Aorta (tissue), 5 donors: ENCODE measurements around the gene RPRD1B. TPM values are rescaled to one million over a fixed set of nuclear protein-coding genes. Genes with fewer than 3 reads are reported as not detected.

Experiments used
- ATAC-seq: fragments of 200-7000 bp; cut with Tn5 transposase; one replicate; pipeline ENCODE4 v1.9.1; 2022; ENCODE audit warnings: moderate library complexity; ENCODE audit not compliant: low FRiP score
- DNase-seq, 2 donors: peaks; one replicate each; pipeline ENCODE4 v3.0.0-alpha.2; 2020
- H3K27ac ChIP-seq, 2 donors: one replicate each; pipeline ENCODE4 v1.5.1; 2013; ENCODE audit warnings: low read length in 2 of 2, mild to moderate bottlenecking in 2 of 2, moderate library complexity in 2 of 2, control low read depth in 1 of 2, inconsistent platforms in 1 of 2, low read depth in 1 of 2
- H3K27me3 ChIP-seq, 2 donors: one replicate each; pipeline ENCODE4 v1.6.1; 2013; ENCODE audit warnings: control low read depth in 1 of 2, low read length in 1 of 2, mild to moderate bottlenecking in 1 of 2, moderate library complexity in 1 of 2; ENCODE audit not compliant: insufficient read depth in 2 of 2, control insufficient read depth in 1 of 2
- H3K36me3 ChIP-seq, 2 donors: one replicate each; pipeline ENCODE4 v1.6.1; 2013; ENCODE audit warnings: control low read depth in 1 of 2, low read length in 1 of 2, mild to moderate bottlenecking in 1 of 2; ENCODE audit not compliant: insufficient read depth in 2 of 2, control insufficient read depth in 1 of 2
- H3K4me1 ChIP-seq, 2 donors: one replicate each; pipeline ENCODE4 v1.6.1; 2013; ENCODE audit warnings: low read length in 2 of 2, control low read depth in 1 of 2, mild to moderate bottlenecking in 1 of 2, moderate library complexity in 1 of 2; ENCODE audit not compliant: insufficient read depth in 2 of 2, control insufficient read depth in 1 of 2
- H3K4me3 ChIP-seq, 2 donors: one replicate each; pipeline ENCODE4 v1.5.1; 2013; ENCODE audit warnings: low read length in 2 of 2, control low read depth in 1 of 2, mild to moderate bottlenecking in 1 of 2
- H3K9me3 ChIP-seq: one replicate; pipeline ENCODE4 v1.6.1; 2013; ENCODE audit warnings: mild to moderate bottlenecking, low read length; ENCODE audit not compliant: control insufficient read depth
- WGBS, 2 donors: extraction: QIAGEN DNeasy Blood & Tissue Kit; methylation state at CpG; one replicate each; pipeline ENCODE4 v1.1.7; 2013; 5-methylcytosine and 5-hydroxymethylcytosine counted together
- intact Hi-C, 2 donors: fragments of 100-400 bp; cut with DNase I; formaldehyde crosslinking; loops; one replicate each; pipeline versions ENCODE4 v1.14.2 to v1.15.0; 2022
- polyA plus RNA-seq, 2 donors: library from polyadenylated mRNA; stranded (reverse); fragments of 200-250 nt; gene quantifications; one replicate each; pipeline ENCODE4 v1.2.3, GENCODE V29; 2013
- total RNA-seq, 2 donors: library from RNA; stranded (reverse); fragmentation: NEBNext Ultra II Directional; extraction: Animal tissue kit (Norgen Biotek cat#: 25700); gene quantifications; one replicate each; pipeline ENCODE4 v1.2.1, GENCODE V29; 2021
- donor health status: healthy with polysubstance abuse.
- donor health status: Bipolar disorder and iron deficiency.
- donor health status: DM: no; HTN: no; CAD: no.
- donor health status: DM: no; HTN: no; CAD: no.
- donor health status: DM: yes; HTN: yes; CAD: no.

RPRD1B gene
- total and polyA plus RNA-seq, 4 donors, result 6.9 to 43.5 (median 21.9) TPM

DNA sequence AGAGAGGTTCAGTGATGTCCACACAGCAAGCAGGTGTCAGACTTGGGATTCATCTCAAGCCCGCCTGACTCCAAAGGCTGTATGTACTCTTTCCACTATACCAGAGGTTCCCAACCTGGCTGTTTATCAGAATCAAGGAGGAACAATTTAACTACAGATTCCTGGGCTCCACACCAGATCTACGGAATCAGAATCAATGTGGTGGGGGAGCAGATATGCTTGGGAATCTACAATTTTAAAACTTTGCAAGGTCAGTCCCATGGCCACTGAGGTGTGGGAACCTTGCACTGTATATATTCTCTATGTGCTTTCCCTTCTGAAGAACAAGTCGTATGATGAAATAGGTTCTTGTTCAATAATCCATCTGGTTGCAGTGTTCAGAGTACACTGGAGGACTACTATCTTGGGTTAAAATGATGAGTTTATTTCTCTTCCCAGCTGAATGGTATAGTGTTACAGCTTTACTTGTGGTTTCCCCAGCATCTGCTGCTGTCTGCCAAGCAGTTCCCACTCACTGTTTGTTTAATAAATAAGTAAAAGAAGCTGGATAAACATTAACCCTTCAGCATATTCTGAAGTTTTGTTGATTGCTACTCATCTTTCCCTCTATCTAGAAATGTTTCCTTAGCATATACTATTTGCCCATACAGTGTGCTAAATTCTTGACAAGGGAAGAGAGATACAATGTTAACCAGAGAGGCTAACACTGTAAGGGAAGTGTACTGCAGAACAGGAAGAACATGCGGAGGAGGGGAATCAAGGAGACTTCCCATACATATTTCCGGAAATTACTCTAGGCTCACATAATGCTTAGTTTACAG, 10.2 kb upstream of the RPRD1B start:
- H3K4me1 ChIP-seq, result no peaks in the 10 kb centered on the region
- H3K27me3 ChIP-seq, result no peaks in the 10 kb centered on the region
- whole genome bisulfite sequencing, 2 donors, result 81% methylated on average over 5 of the region's 5 CpGs
- peaks cover 0 to 2% of the 10 kb centered on the region in 2 donors for H3K36me3 ChIP-seq
- DNase-seq (no peak), ATAC-seq (no peak)
- no peak overlapping the region for H3K27ac ChIP-seq
- intact Hi-C loops, result no loop called here
- H3K9me3 ChIP-seq, result no peaks in the 10 kb centered on the region
- no peak overlapping the region for H3K4me3 ChIP-seq

DNA sequence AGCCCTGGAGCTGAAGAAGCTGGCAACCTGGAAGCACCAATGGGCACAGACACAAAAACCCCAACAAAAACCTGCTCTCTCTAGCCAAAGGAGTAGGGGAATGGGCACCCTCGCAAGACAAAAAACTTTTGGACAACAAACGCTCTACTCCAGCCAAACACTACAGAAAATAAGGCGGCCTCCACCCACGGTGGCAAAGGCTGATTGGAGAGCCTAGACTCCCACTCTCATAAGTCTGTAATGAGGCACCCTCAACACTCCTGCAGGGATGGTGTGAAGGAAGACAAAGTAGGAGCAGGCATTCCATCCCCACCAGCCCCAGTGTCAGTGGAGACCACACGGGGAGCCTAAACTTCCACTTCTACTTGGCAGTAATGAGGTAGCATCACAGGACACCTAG, 9.1 kb upstream of the RPRD1B start:
- Histone ChIP-seq H3K27me3 (no peaks in the 10 kb centered on the region), H3K4me3 (no peak overlapping the region), H3K36me3 (no peaks in the 10 kb centered on the region), H3K9me3 (no peaks in the 10 kb centered on the region), H3K27ac (no peak overlapping the region), H3K4me1 (no peaks in the 10 kb centered on the region)
- no peak for ATAC-seq
- DNase-seq, result no peak
- WGBS, 2 donors, result 23 to 31% methylated on average over 5 of the region's 5 CpGs
- intact Hi-C loops, result no loop called here

DNA sequence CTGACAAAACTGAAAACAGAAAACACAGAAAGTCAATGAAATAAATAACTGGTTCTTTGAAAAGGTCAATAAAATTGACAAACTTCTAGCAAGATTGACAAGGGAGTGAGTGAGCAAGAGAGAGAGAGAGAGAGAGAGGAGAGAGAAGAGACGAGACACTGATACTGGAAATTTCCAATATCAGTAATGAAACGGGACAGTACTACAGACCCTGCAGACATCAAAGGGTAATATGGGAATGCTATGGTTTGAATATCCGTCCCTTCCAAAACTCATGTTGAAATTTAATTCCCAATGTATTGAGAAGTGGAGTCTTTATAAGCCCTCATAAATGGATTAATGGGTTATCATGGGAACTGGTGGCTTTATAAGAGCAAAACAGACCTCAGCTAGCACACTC, 4.1 kb upstream of the RPRD1B start:
- no peak overlapping the region for H3K27ac ChIP-seq
- WGBS, 2 donors, result 97 to 99% methylated on average over 3 of the region's 3 CpGs
- ATAC-seq (no peak), DNase-seq (no peak)
- no peaks in the 10 kb centered on the region for H3K9me3 ChIP-seq
- no peaks in the 10 kb centered on the region for H3K36me3 ChIP-seq
- no peaks in the 10 kb centered on the region for H3K27me3 ChIP-seq
- peaks cover 0 to 6% of the 10 kb centered on the region in 2 donors for H3K4me1 ChIP-seq
- intact Hi-C loops, result no loop called here
- H3K4me3 ChIP-seq, result no peak overlapping the region

DNA sequence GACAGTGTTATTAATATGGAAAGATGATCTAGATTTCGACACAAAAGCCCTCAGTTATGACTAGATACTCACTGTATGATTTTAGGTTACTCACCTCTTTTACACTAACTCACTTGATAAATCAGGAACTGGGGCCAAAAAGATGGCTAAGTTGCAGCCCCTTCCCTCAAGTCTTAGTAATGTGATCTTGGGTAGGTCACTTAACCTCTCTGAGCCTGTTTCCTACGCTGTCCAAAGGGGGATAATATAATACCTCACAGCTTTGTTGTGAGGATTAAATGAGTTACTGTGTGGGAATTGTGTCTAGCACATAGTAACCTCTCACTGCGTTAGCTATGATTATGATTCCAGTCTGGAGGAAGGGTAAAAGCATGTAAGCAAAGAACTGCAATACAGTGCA, 1.6 kb upstream of the RPRD1B start:
- DNase-seq, result no peak
- H3K4me1 ChIP-seq, result peaks cover 2 to 10% of the 10 kb centered on the region in 2 donors
- no peaks in the 10 kb centered on the region for H3K27me3 ChIP-seq
- no peak overlapping the region for H3K4me3 ChIP-seq
- ATAC-seq, result no peak
- intact Hi-C loops, result loop anchor here in 1 of 2 donors (10.0 kb wide), 1 partner anchor 403 kb away; the partner anchor contains the start of gene SNHG17
- no peak overlapping the region for H3K27ac ChIP-seq
- 91 to 94% methylated on average over 3 of the region's 3 CpGs for WGBS, 2 donors
- H3K9me3 ChIP-seq, result no peaks in the 10 kb centered on the region
- H3K36me3 ChIP-seq, result no peaks in the 10 kb centered on the region

DNA sequence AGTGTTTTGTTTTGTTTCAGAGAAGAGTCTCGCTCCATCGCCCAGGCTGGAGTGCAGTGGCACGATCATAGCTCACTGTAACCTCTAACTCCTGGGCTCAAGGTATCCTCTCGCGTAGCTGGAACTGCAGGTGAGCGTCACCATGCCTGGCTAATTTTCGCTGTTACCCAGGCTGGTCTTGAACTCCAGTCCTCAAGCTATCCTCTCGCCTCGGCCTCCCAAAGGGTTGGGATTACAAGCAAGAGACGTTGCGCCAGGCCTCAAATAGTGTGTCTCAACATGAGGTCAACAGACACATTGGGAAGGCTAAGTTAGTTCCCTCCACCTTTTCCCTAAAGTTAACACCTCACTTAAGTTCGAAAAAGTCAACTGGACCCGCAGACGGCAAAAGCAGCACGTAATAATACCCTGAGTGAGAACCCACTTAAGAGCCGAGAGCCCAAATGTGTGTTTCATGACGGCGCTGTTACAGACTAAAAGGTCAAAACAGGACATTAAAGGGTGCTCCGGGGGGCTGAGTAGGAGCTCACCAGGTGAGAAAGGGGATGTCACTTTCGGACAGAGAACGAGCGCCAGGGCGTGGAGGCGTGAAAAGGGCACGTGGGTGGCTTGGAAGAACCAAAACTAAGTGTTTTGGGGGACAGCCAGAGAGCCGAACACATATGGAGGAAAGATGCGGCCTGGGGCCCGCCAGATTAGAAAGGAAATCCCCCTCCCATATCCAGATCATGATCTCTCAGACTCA, 789 bp upstream of the RPRD1B start:
- 25 to 29% methylated on average over 28 of the region's 28 CpGs for WGBS, 2 donors
- intact Hi-C loops, result loop anchor here in 1 of 2 donors (10.0 kb wide), 1 partner anchor 402 kb away; the partner anchor contains the start of gene SNHG17
- ATAC-seq, result peak; percentile 60
- peak in 1 of 2 donors; percentile 61 for DNase-seq
- H3K9me3 ChIP-seq, result no peaks in the 10 kb centered on the region
- no peak overlapping the region for H3K27ac ChIP-seq
- H3K4me3 ChIP-seq, result peak overlapping the region; percentile 60 to 69
- no peaks in the 10 kb centered on the region for H3K36me3 ChIP-seq
- H3K27me3 ChIP-seq, result no peaks in the 10 kb centered on the region
- H3K4me1 ChIP-seq, result peaks cover 2 to 10% of the 10 kb centered on the region in 2 donors

DNA sequence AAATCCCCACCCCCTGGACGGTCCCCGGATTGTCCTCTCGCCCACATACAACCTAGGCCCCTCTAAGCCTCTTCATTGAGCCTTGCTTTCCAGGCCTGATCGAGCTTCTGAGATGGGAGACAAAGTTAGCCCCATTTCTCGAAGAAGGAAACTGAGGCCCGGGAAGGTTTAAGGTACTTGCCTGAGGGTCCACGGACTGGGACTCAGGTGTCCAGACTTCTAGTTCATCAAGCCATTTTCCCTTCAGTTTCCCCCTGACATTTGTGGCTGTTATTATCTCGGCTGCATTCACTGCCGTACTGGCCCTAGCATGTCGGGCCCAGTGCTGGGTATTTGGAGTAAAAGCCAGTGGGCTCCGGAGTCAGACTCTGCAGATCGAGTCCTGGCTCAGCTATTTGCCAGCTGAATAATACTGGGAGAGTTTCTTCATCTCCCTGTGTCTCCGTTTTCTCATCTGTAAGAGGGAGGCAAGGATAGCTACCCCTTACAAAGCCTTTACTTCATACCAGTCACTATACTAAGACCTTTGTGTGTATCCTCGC, 633 bp downstream of the RPRD1B start:
- Histone ChIP-seq H3K27me3 (no peaks in the 10 kb centered on the region), H3K36me3 (no peaks in the 10 kb centered on the region), H3K27ac (peak overlapping the region in 1 of 2 donors; percentile 74), H3K4me3 (peak overlapping the region; percentile 39 to 69), H3K9me3 (no peaks in the 10 kb centered on the region), H3K4me1 (peaks cover 2 to 10% of the 10 kb centered on the region in 2 donors)
- ATAC-seq (peak; percentile 5), DNase-seq (no peak)
- 6% methylated on average over 14 of the region's 14 CpGs for WGBS, 2 donors
- intact Hi-C loops, result loop anchor here in 1 of 2 donors (10.0 kb wide), 1 partner anchor 401 kb away; the partner anchor contains the start of gene SNHG17

DNA sequence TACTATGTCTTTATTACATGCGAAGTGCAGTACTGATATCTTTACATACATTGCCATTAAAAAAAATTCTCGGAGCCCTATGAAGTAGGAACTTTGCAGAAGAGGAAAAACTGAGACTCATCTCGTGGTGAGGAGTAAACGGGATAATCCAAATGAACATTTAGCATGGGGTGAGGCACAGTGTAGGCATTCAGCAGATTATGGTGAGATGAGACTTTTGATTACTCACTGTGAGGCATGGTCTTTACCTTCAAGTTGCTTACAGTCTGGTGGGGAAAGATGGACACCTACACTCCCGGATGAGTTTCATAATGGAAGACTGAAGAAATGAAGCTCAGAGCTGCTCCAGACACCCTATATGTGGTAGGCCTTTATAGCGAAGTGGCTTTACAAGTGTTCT, 1.4 kb downstream of the RPRD1B start:
- H3K4me1 ChIP-seq, result peaks cover 2 to 10% of the 10 kb centered on the region in 2 donors
- no peak for ATAC-seq
- H3K4me3 ChIP-seq, result peak overlapping the region; percentile 39 to 69
- DNase-seq, result no peak
- no peaks in the 10 kb centered on the region for H3K36me3 ChIP-seq
- H3K27me3 ChIP-seq, result no peaks in the 10 kb centered on the region
- 72 to 75% methylated on average over 6 of the region's 6 CpGs for WGBS, 2 donors
- H3K9me3 ChIP-seq, result no peaks in the 10 kb centered on the region
- intact Hi-C loops, result loop anchor here in 1 of 2 donors (10.0 kb wide), 1 partner anchor 400 kb away; the partner anchor contains the start of gene SNHG17
- no peak overlapping the region for H3K27ac ChIP-seq

DNA sequence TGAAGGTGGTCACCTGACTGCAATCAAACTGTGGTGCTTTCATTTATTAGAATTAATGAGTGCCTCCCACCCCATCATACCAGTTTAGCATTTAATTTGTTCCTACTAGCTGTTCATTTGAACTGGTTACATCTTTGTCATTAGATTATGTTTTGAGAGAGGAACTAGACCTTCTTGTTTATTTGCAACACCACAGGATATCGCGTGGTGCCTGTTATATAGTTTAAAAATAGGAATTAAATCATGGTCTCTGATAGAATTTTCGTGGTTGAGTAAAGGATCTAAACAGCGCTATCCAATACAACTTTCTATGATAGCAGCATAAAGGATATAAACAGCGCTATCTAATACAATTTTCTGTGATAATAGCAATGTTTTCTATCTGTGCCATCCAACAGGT, 2.8 kb downstream of the RPRD1B start:
- Histone ChIP-seq H3K27ac (no peak overlapping the region), H3K4me1 (peaks cover 2 to 10% of the 10 kb centered on the region in 2 donors), H3K27me3 (no peaks in the 10 kb centered on the region), H3K4me3 (no peak overlapping the region), H3K9me3 (no peaks in the 10 kb centered on the region), H3K36me3 (no peaks in the 10 kb centered on the region)
- intact Hi-C loops, result loop anchor here in 1 of 2 donors (10.0 kb wide), 1 partner anchor 398 kb away; the partner anchor contains the start of gene SNHG17
- 82 to 84% methylated on average over 5 of the region's 5 CpGs for WGBS, 2 donors
- DNase-seq (no peak), ATAC-seq (no peak)
